ENCODE data around the gene REC114.

The REC114 gene

GRCh38 chr15:73608941-73609340 is 166.0 kb downstream of the REC114 start:
- no peak for DNase-seq
